Measurements from ENCODE around the gene PM20D1.
"Not testable (repeated sequence)": the region's sequence is repeated elsewhere in the genome, so short reads cannot be mapped to it uniquely, and the experiment has no call there.

The PM20D1 gene, protein sequence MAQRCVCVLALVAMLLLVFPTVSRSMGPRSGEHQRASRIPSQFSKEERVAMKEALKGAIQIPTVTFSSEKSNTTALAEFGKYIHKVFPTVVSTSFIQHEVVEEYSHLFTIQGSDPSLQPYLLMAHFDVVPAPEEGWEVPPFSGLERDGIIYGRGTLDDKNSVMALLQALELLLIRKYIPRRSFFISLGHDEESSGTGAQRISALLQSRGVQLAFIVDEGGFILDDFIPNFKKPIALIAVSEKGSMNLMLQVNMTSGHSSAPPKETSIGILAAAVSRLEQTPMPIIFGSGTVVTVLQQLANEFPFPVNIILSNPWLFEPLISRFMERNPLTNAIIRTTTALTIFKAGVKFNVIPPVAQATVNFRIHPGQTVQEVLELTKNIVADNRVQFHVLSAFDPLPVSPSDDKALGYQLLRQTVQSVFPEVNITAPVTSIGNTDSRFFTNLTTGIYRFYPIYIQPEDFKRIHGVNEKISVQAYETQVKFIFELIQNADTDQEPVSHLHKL

DNA sequence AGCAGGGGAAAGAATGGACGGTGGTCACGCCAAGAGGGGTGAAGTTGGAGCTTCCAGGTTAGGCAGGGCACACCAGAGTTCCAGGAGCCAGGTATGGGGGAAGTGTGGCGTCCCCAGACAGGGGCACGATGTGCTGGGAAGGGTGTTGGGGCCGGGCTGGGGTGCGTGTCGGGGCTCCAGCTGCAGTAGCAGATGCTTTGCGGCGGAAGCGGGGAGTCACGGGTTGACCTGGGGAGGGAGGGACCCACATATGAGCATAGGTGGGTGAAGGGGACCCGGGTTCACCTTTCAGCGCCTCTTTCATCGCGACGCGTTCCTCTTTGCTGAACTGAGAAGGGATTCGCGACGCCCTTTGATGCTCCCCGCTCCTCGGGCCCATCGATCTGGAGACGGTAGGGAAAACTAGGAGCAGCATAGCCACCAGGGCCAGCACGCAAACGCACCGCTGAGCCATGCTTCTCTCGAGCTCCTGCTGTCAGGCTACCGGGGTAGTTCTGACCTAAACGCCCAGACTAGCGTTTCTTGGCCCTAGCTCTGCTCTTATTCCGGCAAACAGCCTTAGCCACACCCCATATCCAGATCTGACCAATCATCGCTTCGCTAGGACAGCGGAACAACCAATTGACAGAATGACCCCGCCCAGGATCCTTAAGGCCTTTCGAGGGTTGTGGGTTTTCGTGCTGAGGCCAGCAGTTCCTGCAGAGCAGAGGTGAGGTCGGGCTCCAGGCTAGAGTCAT lies at the start of gene PM20D1:
PM20D1 (minus strand) TSS at position 514 of the 737 bp plus-strand sequence; CDS start at position 454, 60 bp downstream.
- peak; percentile 4 for DNase-seq (ENCODE audit: low spot score)

DNA sequence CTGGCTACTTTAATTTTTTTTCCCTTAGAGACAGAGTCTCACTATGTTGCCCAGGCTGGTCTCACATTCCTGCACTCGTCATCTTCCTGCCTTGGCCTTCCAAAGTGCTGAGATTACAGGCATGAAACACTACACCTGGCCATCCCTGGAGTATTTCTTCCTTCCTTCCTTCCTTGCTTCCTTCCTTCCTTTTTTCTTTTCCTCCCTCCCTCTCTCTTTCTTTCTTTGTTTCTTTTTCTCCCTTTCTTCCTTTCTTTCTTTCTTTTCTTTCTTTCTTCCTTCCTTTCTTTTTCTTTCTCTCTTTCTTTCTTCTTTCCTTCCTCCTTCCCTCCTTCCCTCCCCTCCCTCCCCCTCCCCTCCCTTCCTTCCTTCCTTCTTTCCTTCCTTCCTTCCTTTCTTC lies 46.4 kb upstream of the PM20D1 start:
- no peak for DNase-seq (ENCODE audit: low spot score)

DNA sequence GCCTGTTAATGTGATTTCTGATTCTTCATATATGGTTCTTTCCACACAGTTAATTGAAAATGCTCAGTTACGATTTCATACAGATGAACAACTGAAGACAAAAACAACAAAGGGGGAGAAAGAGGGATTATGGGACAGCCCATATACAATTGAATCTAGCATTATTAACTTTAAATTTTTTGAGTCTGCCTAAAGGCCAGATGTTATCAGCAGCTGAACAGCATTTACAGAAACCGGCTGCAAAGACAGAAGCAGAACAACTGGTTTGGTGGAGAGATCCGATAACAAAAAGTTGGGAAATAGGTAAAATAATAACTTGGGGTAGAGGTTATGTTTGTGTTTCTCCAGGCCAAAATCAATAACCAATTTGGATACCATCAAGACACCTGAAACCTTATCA lies 44.2 kb upstream of the PM20D1 start:
- DNase-seq (ENCODE audit: low spot score), result not testable (repeated sequence)

DNA sequence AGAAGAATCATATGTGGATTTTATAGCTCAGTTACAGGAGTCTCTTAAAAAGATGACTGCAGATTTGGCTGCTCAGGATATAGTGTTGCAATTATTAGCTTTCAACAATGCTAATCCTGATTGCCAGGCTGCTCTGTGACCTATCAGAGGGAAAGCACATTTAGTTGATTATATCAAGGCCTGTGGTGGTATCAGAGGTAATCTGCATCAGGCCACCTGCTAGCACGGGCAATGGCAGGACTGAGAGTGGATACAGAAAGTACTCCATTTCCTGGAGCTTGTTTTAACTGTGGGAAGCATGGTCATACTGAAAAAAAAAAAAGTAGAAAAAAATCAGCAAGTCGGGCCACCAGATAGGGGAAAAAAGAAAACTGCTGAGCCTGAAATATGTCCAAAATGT lies 42.2 kb upstream of the PM20D1 start:
- not testable (repeated sequence) for DNase-seq (ENCODE audit: low spot score)

DNA sequence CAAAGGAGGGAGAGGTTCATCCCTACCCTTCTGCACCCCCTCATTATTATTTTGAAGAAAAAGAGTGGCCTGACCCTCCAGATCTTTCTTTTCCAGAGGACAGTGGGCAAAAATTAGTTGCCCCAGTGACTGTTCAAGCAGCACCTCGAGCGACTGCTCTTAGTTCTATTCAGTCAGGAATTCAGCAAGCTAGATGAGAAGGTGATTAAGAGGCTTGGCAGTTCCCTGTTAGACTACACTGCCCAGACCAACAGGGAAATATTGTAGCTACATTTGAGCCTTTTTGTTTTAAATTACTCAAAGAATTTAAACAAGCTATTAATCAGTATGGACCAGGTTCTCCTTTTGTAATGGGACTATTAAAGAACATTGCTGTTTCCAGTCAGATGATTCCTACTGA lies 41.5 kb upstream of the PM20D1 start:
- peak; percentile 25 for DNase-seq (ENCODE audit: low spot score)

DNA sequence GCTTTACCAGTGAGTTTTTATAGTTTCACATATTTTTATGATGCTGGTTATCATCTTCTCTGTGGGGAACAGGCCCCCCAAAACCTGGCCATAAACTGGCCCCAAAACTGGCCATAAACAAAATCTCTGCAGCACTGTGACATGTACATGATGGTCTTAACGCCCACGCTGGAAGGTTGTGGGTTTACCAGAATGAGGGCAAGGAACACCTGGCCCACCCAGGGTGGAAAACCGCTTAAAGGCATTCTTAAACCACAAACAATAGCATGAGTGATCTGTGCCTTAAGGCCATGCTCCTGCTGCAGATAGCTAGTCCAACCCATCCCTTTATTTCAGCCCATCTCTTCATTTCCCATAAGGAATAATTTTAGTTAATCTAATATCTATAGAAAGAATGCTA lies 40.7 kb upstream of the PM20D1 start:
- DNase-seq (ENCODE audit: low spot score), result not testable (repeated sequence)

DNA sequence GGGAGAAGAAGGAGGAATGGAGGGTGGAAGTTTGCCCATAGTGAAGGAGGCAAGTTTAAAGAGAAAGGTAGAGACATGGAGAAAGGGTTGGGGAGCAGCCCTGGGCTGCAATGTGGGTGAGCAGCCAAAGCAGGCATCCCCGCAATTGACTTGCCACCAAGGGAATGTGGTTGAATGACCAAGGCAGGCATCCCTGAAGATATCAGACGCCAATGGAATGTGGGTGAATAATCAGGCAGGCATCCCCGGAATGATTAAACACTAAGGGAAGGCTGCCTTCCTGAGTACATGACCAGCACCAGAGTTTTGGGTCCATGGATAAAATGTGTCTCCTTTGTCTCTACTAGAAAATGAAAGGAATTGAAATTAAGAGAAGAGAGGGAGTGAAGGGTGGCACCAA lies 39.8 kb upstream of the PM20D1 start:
- DNase-seq (ENCODE audit: low spot score), result peak; percentile 70

DNA sequence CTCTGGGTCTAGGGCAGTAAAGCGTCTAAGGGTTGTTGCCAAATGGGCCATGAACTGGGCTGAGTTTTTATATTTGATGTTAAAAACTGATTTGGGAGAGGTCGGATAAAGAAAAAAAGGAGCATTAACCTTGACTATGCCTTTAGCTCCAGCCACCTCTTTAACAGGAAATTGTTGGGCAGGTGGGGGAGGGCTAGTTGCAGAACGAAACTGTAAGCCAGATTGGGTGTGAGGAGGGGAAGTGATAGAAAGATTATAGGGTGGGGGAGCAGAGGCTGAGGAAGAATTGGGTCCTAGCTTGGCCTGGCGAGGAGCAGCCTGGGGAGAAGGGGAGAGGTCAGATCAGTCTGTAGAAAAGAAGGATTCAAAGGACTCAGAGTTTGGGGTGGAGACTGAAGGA lies 39.1 kb upstream of the PM20D1 start:
- not testable (repeated sequence) for DNase-seq (ENCODE audit: low spot score)

DNA sequence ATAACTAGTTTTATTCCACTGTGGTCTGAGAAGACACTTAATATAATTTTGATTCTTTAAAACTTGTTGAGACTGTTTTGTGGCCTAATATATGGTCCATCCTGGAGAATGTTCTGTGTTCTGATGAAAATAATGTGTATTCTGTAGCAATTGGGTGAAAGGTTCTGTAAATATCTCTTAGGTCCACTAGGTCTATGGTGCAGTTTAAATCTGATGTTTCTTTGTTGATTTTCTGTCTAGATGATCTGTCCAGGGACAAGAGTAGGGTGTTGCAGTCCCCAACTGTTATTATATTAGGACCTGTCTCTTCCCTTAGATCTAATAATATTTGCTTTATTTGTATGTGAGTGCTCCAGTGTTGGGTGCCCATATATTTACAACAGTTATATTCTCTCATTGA lies 33.9 kb upstream of the PM20D1 start:
- no peak for DNase-seq (ENCODE audit: low spot score)

DNA sequence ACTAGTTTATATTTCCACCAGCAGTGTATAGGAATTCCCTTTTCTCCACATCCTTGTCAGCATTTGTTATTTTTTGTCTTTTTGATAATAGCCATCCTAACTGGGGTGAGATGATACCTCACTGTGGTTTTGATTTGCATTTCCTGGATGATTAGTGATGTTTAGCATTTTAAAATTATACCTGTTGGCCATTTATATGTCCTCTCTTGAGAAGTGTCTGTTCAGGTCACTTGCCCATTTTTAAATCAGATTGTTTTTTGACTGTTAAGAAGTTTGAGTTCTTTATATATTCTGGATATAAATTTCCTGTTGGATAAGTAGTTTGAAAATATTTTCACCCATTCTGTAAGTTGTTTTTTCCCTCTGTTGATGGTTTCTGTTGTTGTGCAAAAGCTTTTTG lies 31.0 kb upstream of the PM20D1 start:
- DNase-seq (ENCODE audit: low spot score), result no peak

DNA sequence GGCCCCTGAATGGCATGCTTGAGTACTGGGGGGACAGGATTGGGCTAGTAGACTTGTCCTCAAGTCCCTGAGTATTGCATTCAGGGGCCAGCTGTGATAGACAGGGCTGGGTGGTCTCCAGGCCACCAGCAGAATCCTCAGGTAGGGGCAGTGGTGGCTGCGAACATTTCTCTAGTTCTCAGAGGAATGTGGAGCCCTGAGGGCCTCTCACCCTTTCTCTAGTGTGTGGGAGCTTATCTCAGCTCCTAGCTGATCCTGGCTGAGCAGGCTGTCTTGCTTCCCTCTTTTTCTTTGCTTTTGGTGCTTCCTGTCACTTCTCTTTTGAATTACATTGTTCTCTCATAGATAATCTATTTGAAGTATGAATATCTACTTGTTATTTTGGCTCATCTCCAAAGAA lies 30.0 kb upstream of the PM20D1 start:
- no peak for DNase-seq (ENCODE audit: low spot score)

DNA sequence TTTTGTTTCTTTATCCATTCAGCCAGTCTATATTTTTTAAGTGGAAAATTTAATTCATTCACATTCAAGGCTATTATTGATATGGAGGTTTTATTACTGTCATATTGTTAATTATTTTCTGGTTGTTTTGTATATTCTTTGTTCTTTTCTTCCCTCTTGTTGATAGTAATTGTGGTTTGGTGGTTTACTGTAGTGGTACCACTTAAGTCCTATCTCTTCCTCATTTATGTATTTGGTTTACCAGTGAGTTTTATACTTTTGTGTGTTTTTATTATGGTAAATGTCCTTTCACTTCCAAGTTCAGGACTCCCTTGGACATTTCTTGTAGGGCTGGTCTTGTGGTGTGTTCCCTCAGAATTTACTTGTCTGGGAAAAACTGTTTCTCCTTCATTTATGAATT lies 28.1 kb upstream of the PM20D1 start:
- no peak for DNase-seq (ENCODE audit: low spot score)

DNA sequence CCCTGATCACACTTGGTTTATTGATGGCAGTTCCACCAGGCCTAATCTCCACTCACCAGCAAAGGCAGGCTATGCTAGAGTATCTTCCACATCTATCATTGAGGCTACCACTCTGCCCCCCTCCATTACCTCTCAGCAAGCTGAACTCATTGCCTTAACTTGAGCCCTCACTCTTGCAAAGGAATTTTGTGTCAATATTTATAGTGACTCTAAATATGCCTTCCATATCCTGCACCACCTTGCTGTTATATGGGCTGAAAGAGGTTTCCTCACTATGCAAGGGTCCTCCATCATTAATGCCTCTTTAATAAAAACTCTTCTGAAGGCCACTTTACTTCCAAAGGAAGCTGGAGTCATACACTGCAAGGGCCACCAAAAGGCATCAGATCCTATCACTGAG lies 23.2 kb upstream of the PM20D1 start:
- not testable (repeated sequence) for DNase-seq (ENCODE audit: low spot score)

DNA sequence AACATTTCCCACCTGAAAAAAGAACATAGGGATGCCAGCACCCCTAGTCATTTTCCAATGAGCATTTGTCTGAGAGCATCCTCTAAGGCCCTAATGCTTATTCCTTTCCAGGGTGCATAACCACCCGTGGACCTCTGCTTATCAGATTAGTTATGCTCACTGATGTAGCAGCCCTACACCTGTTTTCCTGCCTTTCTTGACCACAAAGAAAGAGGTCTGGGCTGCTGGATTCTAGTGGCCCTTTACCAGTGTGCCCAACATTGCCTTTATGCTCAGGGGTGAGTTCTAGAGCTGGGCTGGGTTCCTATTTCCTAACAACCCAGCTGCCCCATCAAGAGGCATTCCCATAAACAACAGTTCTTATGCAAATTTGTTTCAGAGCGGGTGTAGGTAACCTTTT lies 20.3 kb upstream of the PM20D1 start:
- no peak for DNase-seq (ENCODE audit: low spot score)

DNA sequence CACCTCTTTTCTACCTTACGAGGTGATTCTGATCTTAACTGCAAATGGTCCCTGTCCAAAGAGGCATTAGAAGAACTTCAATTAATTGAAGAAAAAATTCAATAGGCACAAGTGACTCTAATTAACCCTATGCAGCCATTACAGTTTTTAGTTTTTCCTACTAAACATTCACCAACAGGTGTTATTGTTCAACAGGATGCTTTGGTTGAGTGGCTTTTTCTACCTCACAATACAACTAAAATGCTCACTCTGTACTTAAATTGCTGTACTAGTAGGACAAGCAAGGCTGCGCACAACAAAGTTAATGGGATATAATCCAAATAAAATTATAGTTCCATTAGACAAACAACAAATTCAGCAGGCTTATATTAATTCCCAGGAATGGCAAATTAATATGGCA lies 11.6 kb upstream of the PM20D1 start:
- no peak for DNase-seq (ENCODE audit: low spot score)

DNA sequence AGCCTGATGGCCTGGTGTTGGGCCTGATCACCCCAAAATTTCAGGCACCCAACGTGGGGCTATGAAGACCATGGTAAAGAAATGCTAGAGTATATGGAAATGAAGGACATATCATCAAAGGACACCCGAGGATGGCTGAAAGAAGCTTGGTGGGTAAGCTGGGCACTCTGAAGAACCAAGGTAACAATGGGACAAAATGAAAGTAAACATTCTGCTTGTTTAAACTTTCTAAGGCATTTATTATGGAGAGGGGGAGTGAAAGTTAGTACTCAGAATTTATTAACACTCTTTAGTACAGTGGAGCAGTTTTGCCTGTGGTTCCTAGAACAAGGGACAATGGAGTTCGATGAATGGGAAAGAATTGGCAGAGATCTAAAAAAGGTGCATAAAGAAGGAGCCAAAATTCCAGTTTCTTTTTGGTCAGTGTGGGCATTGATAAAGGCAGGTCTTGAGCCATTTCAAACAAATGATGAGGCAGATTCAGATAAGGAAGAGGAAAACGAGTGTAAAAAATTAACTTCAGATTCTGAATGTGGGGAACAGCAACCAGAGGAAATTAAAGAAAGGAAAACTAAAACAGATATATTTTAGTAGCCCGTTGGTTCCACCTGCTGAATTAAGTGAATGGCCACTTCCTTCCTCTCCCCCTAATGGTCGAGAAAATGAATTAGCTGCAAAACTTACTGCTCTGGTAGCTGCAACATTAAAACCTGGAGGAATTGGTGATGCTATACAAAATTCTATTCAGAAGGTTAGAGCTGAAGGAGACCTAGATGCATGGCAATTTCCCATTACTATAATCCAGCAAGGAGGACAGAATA lies 8.4 kb upstream of the PM20D1 start:
- no peak for DNase-seq (ENCODE audit: low spot score)

DNA sequence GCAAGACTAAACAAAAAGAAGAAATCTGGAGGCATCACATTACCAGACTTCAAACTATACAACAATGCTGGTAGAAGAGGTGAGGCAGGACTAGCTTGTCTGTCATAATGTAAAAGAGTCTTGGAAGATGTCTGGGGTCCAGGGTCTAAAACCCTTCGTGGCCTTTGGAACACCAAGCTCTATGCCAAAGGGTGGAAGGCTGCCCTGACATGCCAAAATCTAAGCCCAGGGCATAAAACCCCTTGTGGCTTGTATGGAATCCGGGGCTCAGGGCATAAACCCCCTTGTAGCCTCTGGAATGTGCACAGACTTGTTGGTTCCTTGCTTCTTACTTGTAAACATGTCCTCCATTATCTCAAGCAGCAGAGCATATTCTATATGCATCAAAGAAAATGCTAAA lies 7.6 kb upstream of the PM20D1 start:
- DNase-seq (ENCODE audit: low spot score), result not testable (repeated sequence)

DNA sequence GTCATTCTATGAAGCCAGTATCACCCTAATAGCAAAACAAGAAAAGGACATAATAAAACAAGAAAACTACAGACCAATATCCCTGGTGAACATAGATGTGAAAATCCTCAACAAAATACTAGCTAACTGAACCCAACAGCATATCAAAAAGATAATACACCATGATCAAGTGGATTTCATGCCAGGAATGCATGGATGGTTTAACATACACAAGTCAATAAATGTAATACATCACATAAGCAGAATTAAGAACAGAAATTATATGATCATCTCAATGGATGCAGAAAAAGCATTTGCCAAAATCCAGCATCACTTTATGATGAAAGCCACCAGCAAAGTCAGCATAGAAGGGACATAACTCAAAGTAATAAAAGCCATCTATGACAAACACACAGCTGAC lies 6.5 kb upstream of the PM20D1 start:
- DNase-seq (ENCODE audit: low spot score), result no peak

DNA sequence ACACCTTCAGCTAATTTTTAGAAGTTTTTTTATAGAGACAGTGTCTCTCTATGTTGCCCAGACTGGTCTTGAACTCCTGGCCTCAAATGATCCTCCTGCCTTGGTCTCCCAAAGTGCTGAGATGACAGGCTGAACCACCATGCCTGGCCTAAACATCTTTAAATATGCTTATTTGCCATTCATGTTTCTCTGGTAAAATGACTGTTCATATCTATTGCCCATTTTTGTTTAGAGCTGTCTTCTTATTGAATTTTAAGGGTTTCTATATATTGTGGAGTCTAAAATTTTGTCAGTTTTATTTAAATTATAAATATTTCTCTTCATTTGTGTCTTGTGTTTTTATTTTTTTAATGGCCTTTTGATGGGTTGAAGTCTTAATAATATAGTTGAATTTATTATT lies 3.0 kb upstream of the PM20D1 start:
- no peak for DNase-seq (ENCODE audit: low spot score)

DNA sequence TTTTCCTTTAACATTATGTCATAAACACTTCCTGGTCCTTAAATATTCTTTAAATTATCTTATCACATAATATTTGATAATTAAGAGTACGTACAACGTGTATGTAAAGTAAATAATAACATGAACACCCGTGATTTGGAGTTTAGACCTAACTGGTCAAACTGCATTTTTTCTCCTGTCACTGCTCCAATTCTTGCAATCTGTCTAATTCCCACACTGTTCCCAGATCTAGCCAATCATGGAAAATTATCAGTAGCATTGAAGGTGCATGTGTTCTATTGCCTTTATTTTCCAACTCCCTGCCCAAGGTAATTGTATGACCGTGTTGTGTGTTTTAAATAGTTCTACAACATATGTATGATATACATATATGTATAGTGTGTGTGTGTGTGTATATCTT lies 2.1 kb upstream of the PM20D1 start:
- no peak for DNase-seq (ENCODE audit: low spot score)

DNA sequence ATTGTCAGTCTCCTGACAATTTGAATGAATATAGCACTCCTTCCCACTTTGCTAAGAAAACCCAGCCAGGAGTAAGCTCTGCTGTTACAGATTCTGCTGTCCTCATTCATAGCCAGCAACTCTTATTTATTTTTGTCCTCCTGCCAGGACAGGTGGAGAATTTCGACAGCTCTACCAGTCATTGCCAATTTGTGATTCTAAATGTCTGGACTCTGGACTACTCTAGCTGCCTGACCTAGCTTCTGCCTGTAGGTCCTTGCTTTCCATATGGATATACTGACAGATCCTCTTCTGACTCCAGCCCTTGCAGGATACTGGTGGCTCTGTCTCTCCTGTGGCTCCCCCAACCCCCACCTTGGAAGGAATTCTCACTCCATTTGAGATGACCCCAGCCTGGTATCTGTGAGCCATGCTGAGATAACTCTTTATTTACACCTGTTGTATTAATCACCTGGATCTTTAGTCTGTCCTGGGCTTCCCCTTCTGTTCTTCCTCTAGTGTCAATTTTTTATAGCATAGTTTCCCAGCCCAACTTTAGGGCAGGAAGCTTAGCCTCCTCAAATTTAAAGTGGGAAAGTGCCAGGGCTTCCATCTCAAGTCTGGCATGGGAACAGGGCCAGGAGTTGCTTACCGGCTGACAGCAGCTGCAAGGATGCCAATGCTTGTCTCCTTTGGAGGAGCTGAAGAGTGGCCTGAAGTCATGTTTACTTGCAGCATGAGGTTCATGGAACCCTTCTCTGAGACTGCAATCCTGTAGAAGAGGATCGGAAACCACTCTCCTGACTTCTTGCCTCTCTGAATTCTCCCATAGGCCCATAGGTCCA lies 6.7 kb downstream of the PM20D1 start:
- peak; percentile 3 for DNase-seq (ENCODE audit: low spot score)

DNA sequence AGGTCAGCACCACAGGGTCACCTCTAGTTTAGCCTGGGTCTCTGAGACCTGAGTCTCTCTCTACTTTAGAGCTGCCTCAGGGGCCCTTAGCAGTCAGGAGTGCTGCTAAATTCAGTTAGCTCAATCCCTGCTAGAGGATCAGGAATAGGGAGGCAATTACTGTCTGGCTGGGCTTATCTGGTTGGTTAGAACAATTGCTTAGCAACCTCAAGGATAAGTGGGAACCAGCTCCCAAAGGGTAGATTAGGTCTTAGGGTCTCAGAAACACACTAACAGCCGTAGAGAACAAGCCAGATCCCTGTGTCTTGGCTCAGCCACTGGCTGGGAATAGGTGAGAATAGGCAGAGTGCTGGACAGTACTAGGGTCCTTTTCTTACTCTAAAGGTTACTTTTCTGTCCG lies 7.7 kb downstream of the PM20D1 start:
- no peak for DNase-seq (ENCODE audit: low spot score)

Data from AG20443 (cell line).